Mammary epithelial cell (primary cell): ENCODE results near the gene METTL25B.

ENCODE experiments used
- EZH2 ChIP-seq: IDR thresholded peaks from 2 replicates; pipeline ENCODE4 v1.6.1; 2012; ENCODE audit warnings: low read length, inconsistent platforms, borderline replicate concordance
- TF ChIP-seq, protein P1 (sequence below), 2 donors: IDR thresholded peaks in 1 of 2; conservative IDR thresholded peaks in 1 of 2; 2 replicates each; pipeline ENCODE4 v1.5.1; 2011 to 2012; ENCODE audit warnings: inconsistent platforms in 2 of 2, low read length in 2 of 2, mild to moderate bottlenecking in 2 of 2, control low read depth in 1 of 2, low read depth in 1 of 2; ENCODE audit not compliant: insufficient read depth in 1 of 2; ENCODE audit errors: extremely low read depth in 1 of 2

- TF ChIP-seq, protein P1, sequence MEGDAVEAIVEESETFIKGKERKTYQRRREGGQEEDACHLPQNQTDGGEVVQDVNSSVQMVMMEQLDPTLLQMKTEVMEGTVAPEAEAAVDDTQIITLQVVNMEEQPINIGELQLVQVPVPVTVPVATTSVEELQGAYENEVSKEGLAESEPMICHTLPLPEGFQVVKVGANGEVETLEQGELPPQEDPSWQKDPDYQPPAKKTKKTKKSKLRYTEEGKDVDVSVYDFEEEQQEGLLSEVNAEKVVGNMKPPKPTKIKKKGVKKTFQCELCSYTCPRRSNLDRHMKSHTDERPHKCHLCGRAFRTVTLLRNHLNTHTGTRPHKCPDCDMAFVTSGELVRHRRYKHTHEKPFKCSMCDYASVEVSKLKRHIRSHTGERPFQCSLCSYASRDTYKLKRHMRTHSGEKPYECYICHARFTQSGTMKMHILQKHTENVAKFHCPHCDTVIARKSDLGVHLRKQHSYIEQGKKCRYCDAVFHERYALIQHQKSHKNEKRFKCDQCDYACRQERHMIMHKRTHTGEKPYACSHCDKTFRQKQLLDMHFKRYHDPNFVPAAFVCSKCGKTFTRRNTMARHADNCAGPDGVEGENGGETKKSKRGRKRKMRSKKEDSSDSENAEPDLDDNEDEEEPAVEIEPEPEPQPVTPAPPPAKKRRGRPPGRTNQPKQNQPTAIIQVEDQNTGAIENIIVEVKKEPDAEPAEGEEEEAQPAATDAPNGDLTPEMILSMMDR (conservative IDR thresholded peaks at IDR 0.05 in 1 of 2, IDR thresholded peaks at IDR 0.05 in 1 of 2; ENCODE audit: extremely low read depth in 1 of 2, insufficient read depth in 1 of 2, low read depth in 1 of 2, low read length in 2 of 2), result no peak
- TF ChIP-seq EZH2, result no peak
These were observed 7.1 kb upstream of the METTL25B start for GRCh38 chr1:156721131-156721530.
